ENCODE measurements around the gene TTPAL. TPM values are rescaled to one million over a fixed set of nuclear protein-coding genes. Genes with fewer than 3 reads are reported as not detected.
A peak's percentile ranks its signal among the peaks of the same experiment; 100 is the strongest.

The TTPAL gene
- total and polyA plus RNA-seq, 2 donors (not counting 1 experiment from before 2014, with no cell fraction given): 11.9 to 12.6 TPM

GRCh38 chr20:44520881-44521280 lies 45.2 kb downstream of the TTPAL start:
- Histone ChIP-seq H3K4me1 (ENCODE audit: control insufficient read depth, extremely low read depth, insufficient read depth, low read length) (peaks cover 2% of the 10 kb centered on the region), H3K27ac (ENCODE audit: insufficient read depth, low read length) (peak overlapping the region; percentile 99), H2AFZ (ENCODE audit: low read length) (no peak overlapping the region), H3K9me3 (ENCODE audit: control insufficient read depth, insufficient read depth, low read depth, low read length) (no peaks in the 10 kb centered on the region), H3K36me3 (ENCODE audit: control insufficient read depth, insufficient read depth, low read length) (no peaks in the 10 kb centered on the region), H3K27me3 (ENCODE audit: control insufficient read depth, insufficient read depth, low read length) (no peaks in the 10 kb centered on the region), H3K4me2 (ENCODE audit: extremely low read depth, insufficient read depth, low read length) (peak overlapping the region; percentile 92), H3K4me3 (replicated peaks in 1 of 4; ENCODE audit: control extremely low read depth in 1 of 4, insufficient read depth in 1 of 4, low read depth in 3 of 4, low read length in 4 of 4) (peak overlapping the region; percentile 65 to 100 (median 78)), H4K20me1 (ENCODE audit: control insufficient read depth, extremely low read depth, insufficient read depth, low read length) (peaks cover 2% of the 10 kb centered on the region), H3K9ac (ENCODE audit: insufficient read depth, low read length) (peak overlapping the region; percentile 100), H3K79me2 (ENCODE audit: control insufficient read depth, insufficient read depth, low read length) (peaks cover 52% of the 10 kb centered on the region)
- no peak for TF ChIP-seq EZH2 (IDR thresholded peaks at IDR 0.05; ENCODE audit: low read length, missing control alignments)
- no peak for TF ChIP-seq CTCF (conservative IDR thresholded peaks at IDR 0.05 in 1 of 2, IDR thresholded peaks at IDR 0.05 in 1 of 2; ENCODE audit: low read depth in 1 of 2, low read length in 2 of 2)
- DNase-seq (ENCODE audit: low read depth in 2 of 2): no peak

GRCh38 chr20:44521484-44522481 lies 46.1 kb downstream of the TTPAL start, which contains the start of gene SERINC3:
Gene SERINC3, minus strand, starts transcription at chr20:44522070. Its CDS starts 119 bp downstream, at chr20:44521951.
- H3K36me3 ChIP-seq (ENCODE audit: control insufficient read depth, insufficient read depth, low read length): no peaks in the 10 kb centered on the region
- H3K27ac ChIP-seq (ENCODE audit: insufficient read depth, low read length): peak within 1 kb of the TSS; percentile 99
- peak within 1 kb of the TSS; percentile 37 for H2AFZ ChIP-seq (ENCODE audit: low read length)
- peaks cover 2% of the 10 kb centered on the region for H4K20me1 ChIP-seq (ENCODE audit: control insufficient read depth, extremely low read depth, insufficient read depth, low read length)
- H3K27me3 ChIP-seq (ENCODE audit: control insufficient read depth, insufficient read depth, low read length): no peaks in the 10 kb centered on the region
- H3K79me2 ChIP-seq (ENCODE audit: control insufficient read depth, insufficient read depth, low read length): peaks cover 46% of the 10 kb centered on the region
- peak; percentile 94 to 95 for DNase-seq (ENCODE audit: low read depth in 2 of 2)
- peak within 1 kb of the TSS; percentile 92 for H3K4me2 ChIP-seq (ENCODE audit: extremely low read depth, insufficient read depth, low read length)
- no peaks in the 10 kb centered on the region for H3K9me3 ChIP-seq (ENCODE audit: control insufficient read depth, insufficient read depth, low read depth, low read length)
- H3K4me3 ChIP-seq (replicated peaks in 1 of 4; ENCODE audit: control extremely low read depth in 1 of 4, insufficient read depth in 1 of 4, low read depth in 3 of 4, low read length in 4 of 4): peak within 1 kb of the TSS; percentile 65 to 100 (median 78)
- TF ChIP-seq CTCF (conservative IDR thresholded peaks at IDR 0.05 in 1 of 2, IDR thresholded peaks at IDR 0.05 in 1 of 2; ENCODE audit: low read depth in 1 of 2, low read length in 2 of 2) (no peak), EZH2 (IDR thresholded peaks at IDR 0.05; ENCODE audit: low read length, missing control alignments) (no peak)
- peaks cover 2% of the 10 kb centered on the region for H3K4me1 ChIP-seq (ENCODE audit: control insufficient read depth, extremely low read depth, insufficient read depth, low read length)
- H3K9ac ChIP-seq (ENCODE audit: insufficient read depth, low read length): peak within 1 kb of the TSS; percentile 100

GRCh38 chr20:44522841-44523240 lies 47.2 kb downstream of the TTPAL start:
- H3K9ac ChIP-seq (ENCODE audit: insufficient read depth, low read length): no peak overlapping the region

More at GRCh38 chr20:44522841-44523240, 47.2 kb downstream of the TTPAL start:
- Histone ChIP-seq H3K79me2 (ENCODE audit: control insufficient read depth, insufficient read depth, low read length) (peaks cover 37% of the 10 kb centered on the region), H3K4me3 (replicated peaks in 1 of 4; ENCODE audit: control extremely low read depth in 1 of 4, insufficient read depth in 1 of 4, low read depth in 3 of 4, low read length in 4 of 4) (no peak overlapping the region), H3K4me1 (ENCODE audit: control insufficient read depth, extremely low read depth, insufficient read depth, low read length) (peaks cover 2% of the 10 kb centered on the region), H3K9me3 (ENCODE audit: control insufficient read depth, insufficient read depth, low read depth, low read length) (no peaks in the 10 kb centered on the region), H3K4me2 (ENCODE audit: extremely low read depth, insufficient read depth, low read length) (no peak overlapping the region), H3K36me3 (ENCODE audit: control insufficient read depth, insufficient read depth, low read length) (no peaks in the 10 kb centered on the region), H3K27ac (ENCODE audit: insufficient read depth, low read length) (no peak overlapping the region), H2AFZ (ENCODE audit: low read length) (no peak overlapping the region), H3K27me3 (ENCODE audit: control insufficient read depth, insufficient read depth, low read length) (no peaks in the 10 kb centered on the region), H4K20me1 (ENCODE audit: control insufficient read depth, extremely low read depth, insufficient read depth, low read length) (peaks cover 2% of the 10 kb centered on the region)
- TF ChIP-seq EZH2 (IDR thresholded peaks at IDR 0.05; ENCODE audit: low read length, missing control alignments): no peak
- no peak for TF ChIP-seq CTCF (conservative IDR thresholded peaks at IDR 0.05 in 1 of 2, IDR thresholded peaks at IDR 0.05 in 1 of 2; ENCODE audit: low read depth in 1 of 2, low read length in 2 of 2)
- no peak for DNase-seq (ENCODE audit: low read depth in 2 of 2)

Measured in fibroblast of lung (primary cell).